T-helper 2 cell treated with Interferon-gamma antibody and Interleukin-4, amounts not matched to agents 5 μg/mL and 100 μg/mL, for 36 hours (primary cell): ENCODE results near the gene HSF2.

Source experiments
- DNase-seq: peaks from one replicate; pipeline ENCODE4 v3.0.0; 2021; ENCODE audit warnings: low spot score
- H3K27ac Mint-ChIP-seq: one replicate; pipeline ENCODE4 v1.8.0; 2021; ENCODE audit warnings: mild to moderate bottlenecking, mixed read lengths
- H3K27me3 Mint-ChIP-seq: one replicate; pipeline ENCODE4 v1.8.0; 2021; ENCODE audit warnings: low read depth, mixed read lengths
- H3K36me3 Mint-ChIP-seq: one replicate; pipeline ENCODE4 v1.8.0; 2021; ENCODE audit warnings: low read depth, mixed read lengths
- H3K4me1 Mint-ChIP-seq: one replicate; pipeline ENCODE4 v1.8.0; 2021; ENCODE audit warnings: low read depth, mixed read lengths
- H3K4me3 Mint-ChIP-seq: one replicate; pipeline ENCODE4 v1.8.0; 2022; ENCODE audit warnings: mild to moderate bottlenecking, moderate library complexity, mixed read lengths
- H3K9me3 Mint-ChIP-seq: one replicate; pipeline ENCODE4 v1.8.0; 2021; ENCODE audit warnings: mixed read lengths

The HSF2 gene, protein sequence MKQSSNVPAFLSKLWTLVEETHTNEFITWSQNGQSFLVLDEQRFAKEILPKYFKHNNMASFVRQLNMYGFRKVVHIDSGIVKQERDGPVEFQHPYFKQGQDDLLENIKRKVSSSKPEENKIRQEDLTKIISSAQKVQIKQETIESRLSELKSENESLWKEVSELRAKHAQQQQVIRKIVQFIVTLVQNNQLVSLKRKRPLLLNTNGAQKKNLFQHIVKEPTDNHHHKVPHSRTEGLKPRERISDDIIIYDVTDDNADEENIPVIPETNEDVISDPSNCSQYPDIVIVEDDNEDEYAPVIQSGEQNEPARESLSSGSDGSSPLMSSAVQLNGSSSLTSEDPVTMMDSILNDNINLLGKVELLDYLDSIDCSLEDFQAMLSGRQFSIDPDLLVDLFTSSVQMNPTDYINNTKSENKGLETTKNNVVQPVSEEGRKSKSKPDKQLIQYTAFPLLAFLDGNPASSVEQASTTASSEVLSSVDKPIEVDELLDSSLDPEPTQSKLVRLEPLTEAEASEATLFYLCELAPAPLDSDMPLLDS

DNA sequence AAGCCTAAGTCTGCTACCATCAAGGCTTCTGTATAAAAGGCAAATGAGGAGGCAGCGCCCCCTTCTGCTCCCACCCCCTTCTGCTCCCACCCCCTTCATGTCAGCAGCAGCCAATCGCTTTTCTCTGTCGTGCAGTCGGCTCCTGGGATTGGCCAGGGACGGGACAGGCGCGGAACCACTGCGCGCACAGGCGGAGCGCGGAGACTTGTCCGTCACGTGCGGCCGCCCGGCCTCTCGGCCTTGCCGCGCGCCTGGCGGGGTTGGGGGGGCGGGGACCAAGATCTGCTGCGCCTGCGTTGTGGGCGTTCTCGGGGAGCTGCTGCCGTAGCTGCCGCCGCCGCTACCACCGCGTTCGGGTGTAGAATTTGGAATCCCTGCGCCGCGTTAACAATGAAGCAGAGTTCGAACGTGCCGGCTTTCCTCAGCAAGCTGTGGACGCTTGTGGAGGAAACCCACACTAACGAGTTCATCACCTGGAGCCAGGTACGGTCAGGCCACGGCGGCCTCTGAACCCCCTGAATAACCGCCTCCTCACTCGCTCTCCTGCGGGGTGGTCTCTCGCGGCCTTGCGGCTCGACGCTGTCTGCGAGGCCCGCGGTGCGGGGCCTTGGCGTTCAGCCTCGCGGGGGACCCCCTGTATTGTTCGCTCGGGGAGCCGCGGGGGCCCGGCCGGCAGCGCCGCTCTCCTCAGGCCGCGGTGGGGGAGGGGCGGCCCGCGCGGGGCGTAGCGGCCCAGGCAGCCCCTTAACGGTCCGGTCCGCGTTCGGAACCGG lies at the start of gene HSF2:
TSS of gene HSF2 (plus strand) at position 305 of the 773 bp plus-strand sequence. CDS start at position 391, 86 bp downstream.
- peak; percentile 93 for DNase-seq
- Mint-ChIP-seq H3K36me3 (peaks cover 11% of the 10 kb centered on the region), H3K27me3 (no peaks in the 10 kb centered on the region), H3K4me1 (peaks cover 27% of the 10 kb centered on the region), H3K4me3 (peak within 1 kb of the TSS; percentile 98), H3K27ac (peak within 1 kb of the TSS; percentile 95), H3K9me3 (no peaks in the 10 kb centered on the region)

DNA sequence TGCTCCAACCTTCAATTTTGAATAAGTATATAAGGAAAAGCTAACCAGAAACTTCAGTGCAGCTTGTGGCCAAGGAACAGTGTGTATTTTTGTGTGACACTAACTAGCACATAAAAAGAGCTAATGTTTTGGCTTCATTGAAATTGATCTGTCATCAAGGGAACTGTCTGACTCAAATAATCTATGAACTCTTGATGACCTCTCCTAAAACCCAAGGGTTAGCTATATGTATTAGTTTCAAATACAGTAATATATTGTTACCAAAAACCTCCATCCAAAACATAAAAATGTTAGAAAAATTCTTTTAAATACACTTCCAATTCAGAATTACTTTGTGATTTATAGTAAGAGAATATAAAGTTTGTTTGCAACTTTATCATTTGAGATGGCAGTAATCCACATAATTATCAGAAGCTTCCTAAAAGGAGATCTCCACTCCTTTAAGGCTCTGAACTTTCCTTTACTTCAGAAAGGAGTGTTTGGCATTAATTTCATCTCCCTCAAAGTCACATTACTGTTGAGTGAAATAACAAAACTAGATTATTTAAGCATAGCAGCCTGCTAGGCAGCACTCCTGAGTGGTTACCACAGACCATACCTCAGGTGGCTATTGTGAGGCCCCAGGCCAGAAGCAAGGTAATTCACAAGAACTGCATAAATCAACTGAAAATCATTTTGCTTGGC lies 46.3 kb upstream of the HSF2 start:
- Mint-ChIP-seq H3K4me3 (no peak overlapping the region), H3K27me3 (peaks cover 7% of the 10 kb centered on the region), H3K27ac (no peak overlapping the region), H3K36me3 (no peaks in the 10 kb centered on the region), H3K4me1 (no peaks in the 10 kb centered on the region), H3K9me3 (no peaks in the 10 kb centered on the region)
- DNase-seq, result no peak

DNA sequence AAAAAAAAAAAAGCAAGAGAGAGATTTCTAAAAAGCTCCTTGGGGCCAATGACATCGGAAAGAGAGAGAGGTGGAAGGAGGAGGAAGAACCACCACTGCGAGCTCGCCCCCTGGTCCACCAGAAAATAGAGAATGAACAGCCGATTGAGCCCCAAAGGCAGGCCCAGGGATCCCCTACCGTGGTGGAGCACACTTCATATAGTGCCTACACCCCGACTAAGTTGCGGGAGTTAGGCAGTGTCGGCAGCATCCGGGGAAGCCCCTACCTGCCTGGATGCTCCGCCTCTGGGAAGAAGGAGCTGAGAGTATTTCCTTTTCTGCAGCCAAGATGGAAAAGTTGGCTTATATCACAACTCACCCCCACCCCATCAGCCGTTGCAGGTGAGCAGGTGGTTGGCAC lies 38.6 kb upstream of the HSF2 start:
- H3K27ac Mint-ChIP-seq, result no peak overlapping the region
- no peaks in the 10 kb centered on the region for H3K9me3 Mint-ChIP-seq
- DNase-seq, result no peak
- no peaks in the 10 kb centered on the region for H3K36me3 Mint-ChIP-seq
- peaks cover 5% of the 10 kb centered on the region for H3K27me3 Mint-ChIP-seq
- H3K4me1 Mint-ChIP-seq, result no peaks in the 10 kb centered on the region
- H3K4me3 Mint-ChIP-seq, result no peak overlapping the region

DNA sequence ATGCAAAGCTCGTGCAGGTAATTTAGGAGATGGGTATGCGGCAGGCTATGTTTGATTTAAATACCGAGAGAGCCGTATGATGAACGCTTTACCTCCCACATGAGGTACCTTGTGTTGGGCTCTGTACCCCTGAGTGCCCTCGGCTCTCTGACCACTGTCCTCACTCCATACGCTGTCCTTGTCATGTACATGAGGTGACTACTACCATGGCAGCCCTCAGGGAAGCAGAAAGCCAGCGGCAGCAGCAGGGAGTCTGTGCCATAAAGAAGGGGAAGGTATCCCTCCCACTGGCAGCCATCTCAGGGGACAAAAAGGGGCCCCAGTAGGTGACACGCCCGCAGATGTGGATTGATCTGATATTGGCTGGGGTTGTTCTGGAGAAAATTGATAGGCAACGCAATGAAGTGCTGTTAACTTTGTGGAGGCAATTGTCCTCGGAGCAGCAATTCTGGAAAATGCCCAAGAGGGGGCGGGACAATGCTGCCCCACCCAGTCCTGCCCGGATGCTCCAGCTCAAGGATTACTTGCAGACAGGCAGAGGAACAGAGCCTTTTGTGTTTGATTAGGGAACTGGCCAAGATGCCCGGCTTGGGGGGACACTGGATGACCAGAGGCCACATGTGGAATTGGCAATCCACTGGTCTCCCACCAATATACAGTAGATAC lies 38.0 kb upstream of the HSF2 start:
- DNase-seq, result no peak
- H3K27ac Mint-ChIP-seq, result no peak overlapping the region
- no peaks in the 10 kb centered on the region for H3K36me3 Mint-ChIP-seq
- peaks cover 5% of the 10 kb centered on the region for H3K27me3 Mint-ChIP-seq
- no peak overlapping the region for H3K4me3 Mint-ChIP-seq
- H3K4me1 Mint-ChIP-seq, result no peaks in the 10 kb centered on the region
- no peaks in the 10 kb centered on the region for H3K9me3 Mint-ChIP-seq

DNA sequence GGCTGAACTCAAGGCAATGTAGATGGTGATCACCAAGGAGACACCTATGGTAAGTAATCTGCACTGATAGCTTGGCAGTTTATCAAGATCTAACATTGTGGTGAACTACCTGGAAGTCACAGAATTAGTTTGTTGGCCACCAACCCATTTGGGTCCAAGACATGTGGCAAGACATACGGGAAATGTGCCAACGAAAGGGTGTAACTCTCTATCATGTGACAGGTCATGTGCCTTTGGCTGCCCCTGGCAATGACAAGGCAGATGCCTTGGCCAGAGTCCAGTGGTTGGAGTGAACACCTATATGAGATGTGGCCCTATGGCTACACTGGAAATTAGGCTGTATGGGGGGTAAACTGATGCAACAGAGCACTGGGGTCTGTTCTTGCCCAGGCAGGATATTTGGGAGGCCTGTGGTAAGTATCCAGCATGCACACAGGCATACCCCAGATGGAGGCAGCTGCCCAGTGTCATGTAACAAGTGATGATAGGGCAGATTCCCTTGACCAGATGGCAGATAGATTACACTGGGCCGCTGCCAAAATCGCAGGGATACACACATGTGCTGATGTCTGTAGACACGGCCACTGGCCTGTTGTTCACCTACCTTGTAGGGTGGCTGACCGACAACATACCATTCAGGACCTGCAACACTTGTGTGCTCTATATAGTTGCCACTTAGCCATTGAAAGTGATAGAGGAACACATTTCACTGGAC lies 35.5 kb upstream of the HSF2 start:
- Mint-ChIP-seq H3K27ac (no peak overlapping the region), H3K36me3 (no peaks in the 10 kb centered on the region), H3K4me3 (no peak overlapping the region), H3K4me1 (no peaks in the 10 kb centered on the region), H3K9me3 (no peaks in the 10 kb centered on the region), H3K27me3 (peaks cover 2% of the 10 kb centered on the region)
- DNase-seq, result no peak

DNA sequence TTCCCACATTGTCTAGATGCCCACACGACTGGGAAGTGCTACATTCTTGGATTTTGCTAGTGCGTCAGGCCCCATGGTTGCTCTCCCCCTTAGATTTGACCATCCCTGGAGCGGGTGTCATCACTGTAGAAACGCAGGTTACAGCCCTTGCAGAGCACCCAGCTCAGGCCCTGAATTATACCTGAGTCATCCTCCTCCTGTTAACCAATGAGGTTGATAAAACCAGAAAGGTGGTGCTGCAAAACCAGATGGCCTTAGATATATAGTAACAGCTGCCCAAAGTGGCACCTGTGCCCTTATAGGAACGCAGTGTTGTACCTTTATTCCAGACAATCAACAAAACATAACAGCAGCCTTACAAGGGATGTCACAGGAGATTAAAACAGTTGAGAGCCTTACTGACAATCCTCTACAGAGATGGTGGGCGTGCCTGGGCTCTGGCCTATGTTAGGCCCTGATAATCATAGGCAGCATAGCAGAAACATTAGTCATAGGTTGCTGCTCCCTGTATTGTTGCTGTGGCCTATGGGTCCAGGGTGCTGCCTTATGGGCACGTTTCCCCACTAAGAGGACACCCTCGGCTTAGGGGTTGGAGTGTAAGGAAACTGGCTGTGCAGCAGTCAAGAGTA lies 33.6 kb upstream of the HSF2 start:
- H3K4me3 Mint-ChIP-seq, result no peak overlapping the region
- peaks cover 6% of the 10 kb centered on the region for H3K27me3 Mint-ChIP-seq
- DNase-seq, result no peak
- H3K36me3 Mint-ChIP-seq, result no peaks in the 10 kb centered on the region
- no peaks in the 10 kb centered on the region for H3K9me3 Mint-ChIP-seq
- no peak overlapping the region for H3K27ac Mint-ChIP-seq
- no peaks in the 10 kb centered on the region for H3K4me1 Mint-ChIP-seq

DNA sequence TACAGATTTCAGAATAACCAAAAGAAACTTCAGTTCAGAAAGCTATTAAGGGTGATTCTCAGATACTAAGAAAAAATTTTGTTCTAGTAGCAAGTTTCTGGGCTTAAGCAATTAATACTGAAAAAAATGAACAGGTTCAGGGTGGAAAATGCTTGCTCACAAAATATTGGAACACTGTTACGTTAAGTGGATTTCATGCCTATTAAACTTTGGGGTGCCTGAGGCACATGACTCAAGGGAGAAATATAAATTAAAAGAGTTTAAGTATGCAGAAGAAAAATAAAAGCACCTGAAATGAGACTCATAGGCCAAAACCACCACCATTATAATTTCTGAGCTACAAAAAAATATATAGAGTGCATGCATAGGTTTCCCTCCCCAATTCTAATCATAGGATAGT lies 32.3 kb upstream of the HSF2 start:
- no peak for DNase-seq
- H3K27me3 Mint-ChIP-seq, result peaks cover 6% of the 10 kb centered on the region
- no peaks in the 10 kb centered on the region for H3K4me1 Mint-ChIP-seq
- H3K36me3 Mint-ChIP-seq, result no peaks in the 10 kb centered on the region
- H3K4me3 Mint-ChIP-seq, result no peak overlapping the region
- H3K27ac Mint-ChIP-seq, result no peak overlapping the region
- no peaks in the 10 kb centered on the region for H3K9me3 Mint-ChIP-seq

DNA sequence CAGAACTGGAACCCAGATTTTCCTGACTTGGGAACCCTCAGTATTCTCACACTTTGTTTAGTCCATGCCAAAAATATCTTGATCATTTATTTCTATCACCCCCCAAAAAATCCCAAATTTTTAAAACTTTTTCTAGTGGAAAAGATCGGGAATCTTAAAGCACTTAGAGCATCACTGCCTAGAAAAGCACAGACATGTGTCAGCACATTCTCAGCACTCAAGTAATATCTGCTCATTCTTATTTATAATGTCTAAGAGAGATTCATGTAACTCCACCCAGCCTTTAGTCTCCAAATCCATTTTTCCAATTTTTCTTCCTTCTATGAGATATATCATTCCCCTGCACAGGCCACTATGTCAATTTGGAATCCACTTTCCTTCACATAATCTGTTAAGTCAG lies 29.9 kb upstream of the HSF2 start:
- H3K36me3 Mint-ChIP-seq, result no peaks in the 10 kb centered on the region
- no peak overlapping the region for H3K27ac Mint-ChIP-seq
- H3K4me1 Mint-ChIP-seq, result peaks cover under 1% of the 10 kb centered on the region
- DNase-seq, result no peak
- H3K4me3 Mint-ChIP-seq, result no peak overlapping the region
- H3K9me3 Mint-ChIP-seq, result no peaks in the 10 kb centered on the region
- peaks cover 14% of the 10 kb centered on the region for H3K27me3 Mint-ChIP-seq

DNA sequence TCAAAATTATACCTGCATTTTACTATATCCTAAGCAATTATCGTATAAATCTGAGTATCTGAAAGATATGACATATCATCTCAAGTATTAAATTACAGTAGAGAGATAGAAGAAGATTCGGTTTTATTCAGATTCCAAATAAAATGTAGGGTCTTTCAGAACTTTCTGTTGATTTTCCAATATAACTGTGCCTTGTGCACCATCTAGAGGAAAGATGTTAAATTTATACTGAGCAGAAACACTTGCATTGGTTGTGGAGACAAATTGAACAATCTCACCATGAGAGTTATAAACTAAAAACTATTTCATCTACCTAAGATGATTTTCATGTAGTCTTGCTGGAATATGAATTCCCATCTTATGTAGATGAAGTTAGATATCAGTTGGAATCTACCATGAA lies 26.8 kb upstream of the HSF2 start:
- Mint-ChIP-seq H3K4me1 (peaks cover 4% of the 10 kb centered on the region), H3K27me3 (peaks cover 18% of the 10 kb centered on the region), H3K27ac (no peak overlapping the region), H3K4me3 (no peak overlapping the region), H3K36me3 (no peaks in the 10 kb centered on the region), H3K9me3 (no peaks in the 10 kb centered on the region)
- DNase-seq, result no peak

DNA sequence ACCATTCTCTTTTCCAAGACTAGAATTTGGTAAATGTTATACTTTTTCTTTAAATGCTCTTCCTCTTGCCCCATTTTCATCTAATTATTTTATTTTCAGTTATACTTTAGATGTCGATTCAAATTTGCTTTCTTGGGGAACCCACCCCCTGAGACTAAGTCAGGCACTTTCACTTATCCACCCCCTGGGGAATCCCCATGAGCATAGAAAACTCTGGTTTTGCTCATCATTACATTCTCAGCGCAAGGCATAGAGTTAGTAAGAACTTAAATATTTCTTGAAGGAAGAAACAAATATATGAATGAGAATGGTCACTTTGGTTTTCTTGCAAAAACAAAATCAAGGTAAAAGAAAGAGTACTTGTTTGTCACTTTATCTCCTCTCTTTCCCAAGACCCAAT lies 25.1 kb upstream of the HSF2 start:
- Mint-ChIP-seq H3K4me1 (peaks cover 4% of the 10 kb centered on the region), H3K36me3 (no peaks in the 10 kb centered on the region), H3K9me3 (no peaks in the 10 kb centered on the region), H3K27ac (no peak overlapping the region), H3K27me3 (peaks cover 17% of the 10 kb centered on the region), H3K4me3 (no peak overlapping the region)
- no peak for DNase-seq

DNA sequence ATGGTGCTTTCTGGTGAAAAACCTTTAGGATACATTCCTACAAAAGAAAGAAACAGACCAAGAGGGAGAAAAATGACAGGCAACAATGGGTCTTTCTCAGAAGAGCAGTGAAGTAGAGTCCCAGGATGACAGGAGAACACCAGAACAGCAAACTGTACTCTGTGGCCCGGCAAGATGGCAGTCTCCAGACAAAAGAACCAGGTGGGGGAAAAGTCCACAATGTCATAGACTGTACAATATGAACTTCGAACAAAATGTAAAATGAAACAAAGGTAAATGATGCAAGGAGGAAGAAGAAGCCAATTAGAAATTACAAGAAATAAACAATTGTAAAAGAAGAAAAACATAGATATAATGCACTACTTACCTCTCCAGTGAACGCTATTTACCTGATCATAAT lies 23.2 kb upstream of the HSF2 start:
- peaks cover 4% of the 10 kb centered on the region for H3K4me1 Mint-ChIP-seq
- no peak for DNase-seq
- H3K4me3 Mint-ChIP-seq, result no peak overlapping the region
- H3K9me3 Mint-ChIP-seq, result no peaks in the 10 kb centered on the region
- peaks cover 20% of the 10 kb centered on the region for H3K27me3 Mint-ChIP-seq
- no peaks in the 10 kb centered on the region for H3K36me3 Mint-ChIP-seq
- no peak overlapping the region for H3K27ac Mint-ChIP-seq

DNA sequence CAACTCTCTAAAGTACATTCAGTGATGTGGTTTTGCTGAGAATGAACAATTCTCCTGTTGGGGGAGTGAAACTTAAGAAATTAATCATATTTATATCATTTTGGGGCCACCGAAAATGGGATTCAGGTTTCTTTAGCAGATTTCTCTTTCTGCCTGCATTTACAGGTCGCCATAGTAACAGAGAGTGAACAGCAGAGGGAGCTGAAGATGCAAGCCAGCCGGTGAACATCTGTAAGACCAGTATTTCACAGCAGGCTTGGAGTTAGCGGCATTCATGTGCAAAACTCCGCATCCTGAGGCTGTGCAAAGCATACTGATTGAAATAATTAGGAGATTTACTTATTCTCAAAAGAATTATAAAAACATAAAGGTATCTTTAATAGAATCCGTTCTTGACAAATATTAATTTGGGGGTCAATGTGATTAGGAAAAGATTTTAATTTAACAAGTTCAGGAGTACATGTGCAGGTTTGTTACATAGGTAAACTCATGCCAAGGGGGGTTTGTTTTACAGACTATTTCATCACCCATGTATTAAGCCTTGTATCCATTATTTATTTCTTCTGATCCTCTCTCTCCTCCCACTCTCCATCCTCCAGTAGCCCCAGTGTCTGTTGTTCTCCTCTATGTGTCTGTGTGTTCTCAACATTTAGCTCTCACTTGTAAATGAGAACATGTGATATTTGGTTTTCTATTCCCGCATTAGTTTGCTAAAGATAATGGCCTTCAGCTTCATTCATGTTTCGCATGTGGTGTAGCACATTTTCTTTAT lies 17.8 kb upstream of the HSF2 start:
- Mint-ChIP-seq H3K4me3 (no peak overlapping the region), H3K9me3 (no peaks in the 10 kb centered on the region), H3K36me3 (no peaks in the 10 kb centered on the region), H3K4me1 (peaks cover under 1% of the 10 kb centered on the region), H3K27ac (no peak overlapping the region), H3K27me3 (peaks cover 20% of the 10 kb centered on the region)
- DNase-seq, result peak; percentile 35
